ENCODE results near the gene HS6ST2.

The HS6ST2 gene

GRCh38 chrX:132909643-132910042, 48.8 kb downstream of the HS6ST2 start (continued):
- TF ChIP-seq INSM2 (tag by site-specific recombination; IDR thresholded peaks at IDR 0.05) (peak; percentile 78; the same call in 1 of the 2 replicates), ZFP3 (tag by site-specific recombination; IDR thresholded peaks at IDR 0.05; ENCODE audit: low read depth) (no peak), YY1 (tag by site-specific recombination; IDR thresholded peaks at IDR 0.05) (no peak), ZSCAN30 (tag by site-specific recombination; IDR thresholded peaks at IDR 0.05) (peak; percentile 19; the same call in 1 of the 2 replicates), ZNF660 (tag by site-specific recombination; IDR thresholded peaks at IDR 0.05) (peak; percentile 86), ZBTB21 (tag by site-specific recombination; IDR thresholded peaks at IDR 0.05) (peak; percentile 81), AEBP2 (tag by site-specific recombination; IDR thresholded peaks at IDR 0.05; ENCODE audit: borderline replicate concordance) (no peak), ZNF19 (tag by site-specific recombination; IDR thresholded peaks at IDR 0.05; ENCODE audit: low read depth) (no peak), FEZF1 (tag by site-specific recombination; IDR thresholded peaks at IDR 0.05) (peak; percentile 67), ZNF555 (tag by site-specific recombination; conservative IDR thresholded peaks at IDR 0.05) (no peak), ZBTB44 (tag by site-specific recombination; IDR thresholded peaks at IDR 0.05) (peak; percentile 67; the same call in 1 of the 2 replicates), ZNF513 (tag by site-specific recombination; IDR thresholded peaks at IDR 0.05) (no peak), KLF10 (tag by site-specific recombination; IDR thresholded peaks at IDR 0.05) (peak; percentile 53; the same call in 1 of the 2 replicates), ZNF610 (tag by site-specific recombination; IDR thresholded peaks at IDR 0.05; ENCODE audit: borderline replicate concordance) (no peak), ZNF114 (tag by site-specific recombination; IDR thresholded peaks at IDR 0.05) (no peak), ZNF664 (tag by site-specific recombination; IDR thresholded peaks at IDR 0.05) (peak; percentile 44; the same call in 1 of the 2 replicates), PATZ1 (tag by site-specific recombination; IDR thresholded peaks at IDR 0.05) (peak; percentile 52; the same call in 1 of the 2 replicates), SP2 (tag by site-specific recombination; IDR thresholded peaks at IDR 0.05) (0 out of 2 replicates have a peak, but pooled peaks have one; percentile 9), SCRT2 (tag by site-specific recombination; IDR thresholded peaks at IDR 0.05) (peak; percentile 53; the same call in 1 of the 2 replicates), ZNF830 (tag by site-specific recombination; IDR thresholded peaks at IDR 0.05; ENCODE audit: low read depth) (no peak), GLI4 (tag by site-specific recombination; IDR thresholded peaks at IDR 0.05) (no peak), ZSCAN23 (tag by site-specific recombination; IDR thresholded peaks at IDR 0.05) (0 out of 2 replicates have a peak, but pooled peaks have one; percentile 80), SCRT1 (tag by site-specific recombination; IDR thresholded peaks at IDR 0.05; ENCODE audit: borderline replicate concordance) (no peak), ZNF510 (tag by site-specific recombination; IDR thresholded peaks at IDR 0.05; ENCODE audit: insufficient replicate concordance) (no peak), ZNF629 (tag by site-specific recombination; IDR thresholded peaks at IDR 0.05) (peak; percentile 92), ZNF426 (tag by site-specific recombination; IDR thresholded peaks at IDR 0.05) (no peak)
- TF ChIP-seq, protein P1, sequence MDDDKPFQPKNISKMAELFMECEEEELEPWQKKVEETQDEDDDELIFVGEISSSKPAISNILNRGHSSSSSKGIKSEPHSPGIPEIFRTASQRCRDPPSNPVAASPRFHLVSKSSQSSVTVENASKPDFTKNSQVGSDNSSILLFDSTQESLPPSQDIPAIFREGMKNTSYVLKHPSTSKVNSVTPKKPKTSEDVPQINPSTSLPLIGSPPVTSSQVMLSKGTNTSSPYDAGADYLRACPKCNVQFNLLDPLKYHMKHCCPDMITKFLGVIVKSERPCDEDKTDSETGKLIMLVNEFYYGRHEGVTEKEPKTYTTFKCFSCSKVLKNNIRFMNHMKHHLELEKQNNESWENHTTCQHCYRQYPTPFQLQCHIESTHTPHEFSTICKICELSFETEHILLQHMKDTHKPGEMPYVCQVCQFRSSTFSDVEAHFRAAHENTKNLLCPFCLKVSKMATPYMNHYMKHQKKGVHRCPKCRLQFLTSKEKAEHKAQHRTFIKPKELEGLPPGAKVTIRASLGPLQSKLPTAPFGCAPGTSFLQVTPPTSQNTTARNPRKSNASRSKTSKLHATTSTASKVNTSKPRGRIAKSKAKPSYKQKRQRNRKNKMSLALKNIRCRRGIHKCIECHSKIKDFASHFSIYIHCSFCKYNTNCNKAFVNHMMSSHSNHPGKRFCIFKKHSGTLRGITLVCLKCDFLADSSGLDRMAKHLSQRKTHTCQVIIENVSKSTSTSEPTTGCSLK (tag by site-specific recombination; IDR thresholded peaks at IDR 0.05): no peak
- TF ChIP-seq, protein P2, sequence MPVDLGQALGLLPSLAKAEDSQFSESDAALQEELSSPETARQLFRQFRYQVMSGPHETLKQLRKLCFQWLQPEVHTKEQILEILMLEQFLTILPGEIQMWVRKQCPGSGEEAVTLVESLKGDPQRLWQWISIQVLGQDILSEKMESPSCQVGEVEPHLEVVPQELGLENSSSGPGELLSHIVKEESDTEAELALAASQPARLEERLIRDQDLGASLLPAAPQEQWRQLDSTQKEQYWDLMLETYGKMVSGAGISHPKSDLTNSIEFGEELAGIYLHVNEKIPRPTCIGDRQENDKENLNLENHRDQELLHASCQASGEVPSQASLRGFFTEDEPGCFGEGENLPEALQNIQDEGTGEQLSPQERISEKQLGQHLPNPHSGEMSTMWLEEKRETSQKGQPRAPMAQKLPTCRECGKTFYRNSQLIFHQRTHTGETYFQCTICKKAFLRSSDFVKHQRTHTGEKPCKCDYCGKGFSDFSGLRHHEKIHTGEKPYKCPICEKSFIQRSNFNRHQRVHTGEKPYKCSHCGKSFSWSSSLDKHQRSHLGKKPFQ (tag by site-specific recombination; IDR thresholded peaks at IDR 0.05): no peak
